SK-N-SH treated with all-trans-retinoic acid at 6 μM for 48 hours (cell line): Measurements from ENCODE around the gene IL17RB.

Experiments used
- CREB5 ChIP-seq: fragments of 250-450 bp; sonication (Bioruptor Pico); IDR thresholded peaks from 2 replicates; pipeline ENCODE4 v1.5.1; 2020; ENCODE audit warnings: low read depth, mild to moderate bottlenecking, moderate library complexity
- ESRRG ChIP-seq: fragments of 250-450 bp; sonication (Bioruptor Pico); IDR thresholded peaks from 2 replicates; pipeline ENCODE4 v1.6.1; 2021; ENCODE audit warnings: mild to moderate bottlenecking
- GLIS3 ChIP-seq: fragments of 250-450 bp; sonication (Bioruptor Pico); IDR thresholded peaks from 2 replicates; pipeline ENCODE4 v1.5.0; 2020; ENCODE audit warnings: mild to moderate bottlenecking, moderate library complexity
- ISL1 ChIP-seq: fragments of 250-450 bp; sonication (Bioruptor Pico); IDR thresholded peaks from 2 replicates; pipeline ENCODE4 v2.1.2; 2022; ENCODE audit warnings: mild to moderate bottlenecking, moderate library complexity
- PATZ1 ChIP-seq: fragments of 250-450 bp; sonication (Bioruptor Pico); IDR thresholded peaks from 2 replicates; pipeline ENCODE4 v1.8.0; 2020; ENCODE audit warnings: mild to moderate bottlenecking, moderate library complexity, borderline replicate concordance
- RARB ChIP-seq: fragments of 250-450 bp; sonication (Bioruptor Pico); IDR thresholded peaks from 2 replicates; pipeline ENCODE4 v1.8.0; 2021; ENCODE audit warnings: mild to moderate bottlenecking, moderate library complexity
- ZFP3 ChIP-seq: fragments of 250-450 bp; sonication (Bioruptor Pico); IDR thresholded peaks from 2 replicates; pipeline ENCODE4 v1.5.0; 2020; ENCODE audit warnings: mild to moderate bottlenecking, moderate library complexity
- ZNF8 ChIP-seq: fragments of 450-650 bp; formaldehyde crosslinking; IDR thresholded peaks from 2 replicates; pipeline ENCODE4 v1.5.0; 2020; ENCODE audit warnings: mild to moderate bottlenecking, moderate library complexity
- TF ChIP-seq, protein P1 (sequence below): fragments of 250-450 bp; sonication (Bioruptor Pico); IDR thresholded peaks from 2 replicates; pipeline ENCODE4 v1.5.1; 2021; ENCODE audit warnings: mild to moderate bottlenecking, moderate library complexity

GRCh38 chr3:53807117-53807810 is 39.1 kb upstream of the IL17RB start:
- no peak for TF ChIP-seq RARB (CRISPR knock-in tag)
- no peak for TF ChIP-seq ZNF8 (CRISPR knock-in tag)
- no peak for TF ChIP-seq ZFP3
- TF ChIP-seq CREB5: no peak
- no peak for TF ChIP-seq GLIS3 (CRISPR knock-in tag)
- TF ChIP-seq PATZ1 (CRISPR knock-in tag): no peak
- no peak for TF ChIP-seq ISL1 (CRISPR knock-in tag)
- TF ChIP-seq ESRRG (CRISPR knock-in tag): no peak
- TF ChIP-seq, protein P1, sequence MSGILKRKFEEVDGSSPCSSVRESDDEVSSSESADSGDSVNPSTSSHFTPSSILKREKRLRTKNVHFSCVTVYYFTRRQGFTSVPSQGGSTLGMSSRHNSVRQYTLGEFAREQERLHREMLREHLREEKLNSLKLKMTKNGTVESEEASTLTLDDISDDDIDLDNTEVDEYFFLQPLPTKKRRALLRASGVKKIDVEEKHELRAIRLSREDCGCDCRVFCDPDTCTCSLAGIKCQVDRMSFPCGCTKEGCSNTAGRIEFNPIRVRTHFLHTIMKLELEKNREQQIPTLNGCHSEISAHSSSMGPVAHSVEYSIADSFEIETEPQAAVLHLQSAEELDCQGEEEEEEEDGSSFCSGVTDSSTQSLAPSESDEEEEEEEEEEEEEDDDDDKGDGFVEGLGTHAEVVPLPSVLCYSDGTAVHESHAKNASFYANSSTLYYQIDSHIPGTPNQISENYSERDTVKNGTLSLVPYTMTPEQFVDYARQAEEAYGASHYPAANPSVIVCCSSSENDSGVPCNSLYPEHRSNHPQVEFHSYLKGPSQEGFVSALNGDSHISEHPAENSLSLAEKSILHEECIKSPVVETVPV (CRISPR knock-in tag): no peak
